OCI-LY1 (cell line): ENCODE data around the gene NSRP1.

ENCODE experiments used
- H2AFZ ChIP-seq: fragments of 200-600 bp; sonication (generic), shearing (Covaris generic); 2 replicates; pipeline ENCODE4 v1.6.0; 2014; ENCODE audit warnings: antibody characterized with exemption, mild to moderate bottlenecking, low read length
- H3F3A ChIP-seq: fragments of 200-600 bp; sonication (generic), shearing (Covaris generic); 2 replicates; pipeline ENCODE4 v1.6.0; 2014; ENCODE audit warnings: mild to moderate bottlenecking, antibody characterized with exemption, low read length, moderate library complexity; ENCODE audit not compliant: insufficient read depth
- H3K27ac ChIP-seq: fragments of 200-600 bp; sonication (generic); 2 replicates; pipeline ENCODE4 v1.5.1; 2014; ENCODE audit warnings: low read length, mixed run types, mild to moderate bottlenecking, low read depth; ENCODE audit not compliant: poor library complexity, severe bottlenecking
- H3K27me3 ChIP-seq: fragments of 200-600 bp; sonication (generic); 2 replicates; pipeline ENCODE4 v1.6.0; 2014; ENCODE audit warnings: antibody characterized with exemption, mild to moderate bottlenecking, low read length, moderate library complexity; ENCODE audit not compliant: insufficient read depth
- H3K36me3 ChIP-seq: fragments of 200-600 bp; sonication (generic); 2 replicates; pipeline ENCODE4 v1.6.1; 2014; ENCODE audit warnings: mild to moderate bottlenecking, antibody characterized with exemption, low read length, moderate library complexity, mixed read lengths; ENCODE audit not compliant: insufficient read depth
- H3K4me1 ChIP-seq: fragments of 200-600 bp; sonication (generic); 2 replicates; pipeline ENCODE4 v1.5.1; 2014; ENCODE audit warnings: mild to moderate bottlenecking, low read length, moderate library complexity; ENCODE audit not compliant: insufficient read depth, severe bottlenecking
- H3K4me2 ChIP-seq: fragments of 200-600 bp; sonication (generic), shearing (Covaris generic); 2 replicates; pipeline ENCODE4 v1.6.1; 2014; ENCODE audit warnings: low read length
- H3K4me3 ChIP-seq: fragments of 200-600 bp; sonication (generic); 2 replicates; pipeline ENCODE4 v1.5.1; 2014; ENCODE audit warnings: low read length, low read depth, mild to moderate bottlenecking, mixed read lengths; ENCODE audit not compliant: poor library complexity, severe bottlenecking
- H3K79me2 ChIP-seq: fragments of 200-600 bp; shearing (Covaris generic); 2 replicates; pipeline ENCODE4 v1.6.1; 2016; ENCODE audit warnings: mixed run types, low read length, mixed read lengths; ENCODE audit not compliant: insufficient read depth
- H3K9ac ChIP-seq: fragments of 200-600 bp; sonication (generic), shearing (Covaris generic); 2 replicates; pipeline ENCODE4 v1.6.1; 2014; ENCODE audit warnings: mild to moderate bottlenecking, low read length, mixed read lengths
- H3K9me2 ChIP-seq: fragments of 200-600 bp; sonication (generic), shearing (Covaris generic); 2 replicates; pipeline ENCODE4 v1.6.1; 2014; ENCODE audit warnings: low read depth, mild to moderate bottlenecking, low read length, mixed read lengths
- H3K9me3 ChIP-seq: fragments of 200-600 bp; shearing (Covaris generic); 2 replicates; pipeline ENCODE4 v1.6.1; 2014; ENCODE audit warnings: low read length, mixed read lengths
- H4K20me1 ChIP-seq: fragments of 200-600 bp; sonication (generic), shearing (Covaris generic); 2 replicates; pipeline ENCODE4 v1.6.0; 2016; ENCODE audit warnings: mild to moderate bottlenecking, low read length; ENCODE audit not compliant: insufficient read depth
- CTCF ChIP-seq: fragments of 200-600 bp; sonication (generic), shearing (Covaris generic); IDR thresholded peaks from 2 replicates; pipeline ENCODE4 v1.5.1; 2017; ENCODE audit warnings: mild to moderate bottlenecking, antibody characterized with exemption, low read length, moderate library complexity, mixed read lengths
- EZH2 ChIP-seq: fragments of 200-600 bp; sonication (generic), shearing (Covaris generic); IDR thresholded peaks from 2 replicates; pipeline ENCODE4 v1.8.0; 2017; ENCODE audit warnings: borderline replicate concordance, mixed run types, mild to moderate bottlenecking, antibody characterized with exemption, low read length, moderate library complexity, mixed read lengths

Gene NSRP1

GRCh38 chr17:30155389-30155788 lies 38.8 kb downstream of the NSRP1 start:
- H3K4me1 ChIP-seq, result no peaks in the 10 kb centered on the region
- no peak overlapping the region for H3K4me2 ChIP-seq
- H3F3A ChIP-seq, result no peaks in the 10 kb centered on the region
- H3K27me3 ChIP-seq, result no peaks in the 10 kb centered on the region
- peaks cover 33% of the 10 kb centered on the region for H3K79me2 ChIP-seq
- TF ChIP-seq CTCF (no peak), EZH2 (no peak)
- H3K9me2 ChIP-seq, result no peaks in the 10 kb centered on the region
- peaks cover 62% of the 10 kb centered on the region for H3K36me3 ChIP-seq
- no peak overlapping the region for H3K4me3 ChIP-seq
- peaks cover 8% of the 10 kb centered on the region; the same call in 1 of the 2 replicates for H3K9me3 ChIP-seq
- H3K9ac ChIP-seq, result no peak overlapping the region
- H3K27ac ChIP-seq, result no peak overlapping the region
- no peak overlapping the region for H2AFZ ChIP-seq
- H4K20me1 ChIP-seq, result no peaks in the 10 kb centered on the region

- Histone ChIP-seq H4K20me1 (no peaks in the 10 kb centered on the region), H3K36me3 (peaks cover 72% of the 10 kb centered on the region), H3K4me1 (no peaks in the 10 kb centered on the region), H3K9me2 (no peaks in the 10 kb centered on the region), H3K79me2 (peaks cover 46% of the 10 kb centered on the region), H3K9me3 (peaks cover 16% of the 10 kb centered on the region), H2AFZ (no peak overlapping the region), H3K4me2 (no peak overlapping the region), H3F3A (no peaks in the 10 kb centered on the region), H3K27me3 (no peaks in the 10 kb centered on the region), H3K9ac (no peak overlapping the region), H3K27ac (no peak overlapping the region), H3K4me3 (no peak overlapping the region)
- TF ChIP-seq CTCF (no peak), EZH2 (no peak)
Measured at GRCh38 chr17:30158896-30159625, 42.4 kb downstream of the NSRP1 start.

- H3K9me2 ChIP-seq, result no peaks in the 10 kb centered on the region
- no peak overlapping the region for H3K27ac ChIP-seq
- H3K9ac ChIP-seq, result no peak overlapping the region
- no peaks in the 10 kb centered on the region for H3K27me3 ChIP-seq
- peaks cover 16% of the 10 kb centered on the region for H3K9me3 ChIP-seq
- no peak overlapping the region for H2AFZ ChIP-seq
- no peak overlapping the region for H3K4me3 ChIP-seq
- no peaks in the 10 kb centered on the region for H4K20me1 ChIP-seq
- no peak overlapping the region for H3K4me2 ChIP-seq
- H3K79me2 ChIP-seq, result peaks cover 46% of the 10 kb centered on the region
- no peak for TF ChIP-seq EZH2
- TF ChIP-seq CTCF, result no peak
- peaks cover 86% of the 10 kb centered on the region for H3K36me3 ChIP-seq
- H3K4me1 ChIP-seq, result peaks cover 12% of the 10 kb centered on the region
- no peaks in the 10 kb centered on the region for H3F3A ChIP-seq
Measured at GRCh38 chr17:30160419-30161172, 44.0 kb downstream of the NSRP1 start.
